HUDEP-2 (cell line): ENCODE data around the gene CLSTN1.

Source experiments
- DNase-seq, 76 experiments: peaks; one replicate each; lab custom pipeline; 2025; ENCODE audit not compliant: unreplicated experiment in 76 of 76; lab: John Stamatoyannopoulos, UW

CLSTN1 gene

DNA sequence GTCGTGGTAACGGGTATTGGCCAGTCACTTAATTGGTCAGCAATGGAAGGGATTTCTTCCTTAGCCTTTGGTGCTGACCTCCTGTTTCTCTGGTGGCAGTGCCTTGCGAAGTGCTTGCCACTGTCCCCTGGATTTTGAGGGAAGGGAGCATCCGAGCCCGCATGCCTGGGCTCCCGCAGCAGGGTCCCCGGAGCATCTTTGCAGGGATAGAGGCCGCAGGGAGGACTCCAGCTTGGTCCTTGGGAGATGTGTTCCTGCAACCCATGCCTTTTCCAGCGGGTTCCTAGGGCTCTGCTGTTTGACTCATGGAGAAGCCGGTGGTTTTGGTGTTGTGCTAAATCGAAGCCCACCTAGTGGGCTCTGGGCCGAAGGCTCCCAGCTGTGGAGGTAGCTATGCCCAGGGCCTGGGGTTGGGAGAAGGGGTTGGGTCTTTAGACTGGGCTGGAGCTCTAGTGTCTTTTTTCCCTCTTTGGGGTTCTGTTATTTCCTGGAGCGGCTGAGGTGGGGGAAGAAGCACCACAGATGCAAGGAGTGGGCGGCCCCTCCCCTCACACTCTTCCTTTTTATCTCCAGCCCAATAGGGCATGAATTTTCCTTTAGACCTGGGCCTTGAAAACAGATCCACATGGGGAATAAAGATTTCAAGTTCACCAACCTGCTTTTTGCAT is 133.2 kb downstream of the CLSTN1 start:
- no peak for DNase-seq

DNA sequence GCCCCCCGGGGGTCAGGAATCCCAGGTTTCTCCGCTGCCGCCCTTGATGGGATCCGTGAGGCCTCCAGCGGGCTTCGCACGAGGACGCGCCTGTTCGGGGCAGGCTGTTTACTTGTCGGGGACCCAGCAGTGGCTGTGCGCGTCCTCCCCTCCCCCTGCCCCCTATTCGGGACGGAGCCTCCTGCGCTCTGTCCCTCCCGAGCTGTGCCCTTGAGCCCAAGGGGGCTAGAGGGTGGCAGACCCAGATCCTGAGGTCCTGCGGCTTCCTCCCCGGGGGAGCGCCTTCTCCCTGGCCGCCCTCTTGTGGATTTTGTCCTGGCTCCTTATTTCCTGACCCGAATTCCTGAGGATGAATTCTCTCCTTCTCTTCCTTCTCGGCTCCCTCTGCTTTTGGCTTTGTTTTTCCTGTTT is 133.8 kb downstream of the CLSTN1 start:
- no peak for DNase-seq

DNA sequence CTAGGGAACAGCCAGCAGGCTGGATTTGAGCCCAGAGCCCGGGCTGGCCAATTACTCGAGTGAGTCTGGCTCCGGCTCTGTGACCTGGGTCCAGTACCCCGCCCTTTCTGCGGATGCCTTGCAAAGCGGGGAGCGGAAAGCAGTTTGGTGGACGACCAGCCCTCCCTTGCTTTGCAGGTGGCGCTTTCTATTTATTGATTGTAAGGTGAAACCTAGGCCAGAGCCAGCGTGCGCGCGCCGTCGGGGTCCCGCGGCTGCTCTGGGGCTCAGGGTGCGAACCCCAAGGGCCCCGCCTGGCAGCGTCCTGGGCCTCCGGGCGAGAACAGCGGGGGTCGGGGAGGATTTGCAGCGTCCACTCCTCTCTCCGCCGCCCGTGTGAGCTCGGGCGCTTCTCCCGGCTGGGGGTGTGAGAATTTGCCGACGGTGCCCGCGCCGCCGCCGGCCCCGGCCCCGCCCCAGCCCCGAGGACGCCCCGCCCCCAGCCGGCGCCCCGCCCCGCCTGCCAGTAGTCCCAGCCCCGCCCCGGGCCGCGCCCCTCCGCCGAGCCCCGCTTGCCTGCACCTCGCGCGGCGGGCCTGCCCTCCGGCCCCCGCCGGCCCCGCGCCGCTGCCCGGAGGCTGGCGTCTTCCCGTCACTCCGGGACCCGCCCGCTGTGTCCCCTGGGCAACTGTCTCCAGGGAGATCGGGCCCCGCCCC is 134.6 kb downstream of the CLSTN1 start:
- peak in 62 of 76 experiments; percentile 2 to 82 (median 55) for DNase-seq

DNA sequence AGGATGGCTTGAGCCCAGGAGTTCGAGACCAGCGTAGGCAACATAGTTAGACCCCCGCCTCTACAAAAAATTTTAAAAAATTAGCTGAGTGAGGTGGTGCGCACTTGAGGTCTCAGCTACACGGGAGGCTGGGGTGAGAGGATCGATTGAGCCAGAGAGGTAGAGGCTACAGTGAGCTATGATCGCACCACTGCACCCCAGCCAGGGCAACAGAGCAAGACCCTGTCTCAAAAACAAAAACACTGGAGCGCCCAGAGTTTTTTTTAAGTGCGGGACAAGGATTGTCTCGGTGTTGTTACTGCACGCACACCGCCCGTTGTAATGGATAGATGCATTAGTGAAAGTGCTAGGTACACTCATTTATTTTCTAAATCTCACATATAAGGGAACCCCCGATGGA is 135.2 kb downstream of the CLSTN1 start:
- DNase-seq, result no peak

DNA sequence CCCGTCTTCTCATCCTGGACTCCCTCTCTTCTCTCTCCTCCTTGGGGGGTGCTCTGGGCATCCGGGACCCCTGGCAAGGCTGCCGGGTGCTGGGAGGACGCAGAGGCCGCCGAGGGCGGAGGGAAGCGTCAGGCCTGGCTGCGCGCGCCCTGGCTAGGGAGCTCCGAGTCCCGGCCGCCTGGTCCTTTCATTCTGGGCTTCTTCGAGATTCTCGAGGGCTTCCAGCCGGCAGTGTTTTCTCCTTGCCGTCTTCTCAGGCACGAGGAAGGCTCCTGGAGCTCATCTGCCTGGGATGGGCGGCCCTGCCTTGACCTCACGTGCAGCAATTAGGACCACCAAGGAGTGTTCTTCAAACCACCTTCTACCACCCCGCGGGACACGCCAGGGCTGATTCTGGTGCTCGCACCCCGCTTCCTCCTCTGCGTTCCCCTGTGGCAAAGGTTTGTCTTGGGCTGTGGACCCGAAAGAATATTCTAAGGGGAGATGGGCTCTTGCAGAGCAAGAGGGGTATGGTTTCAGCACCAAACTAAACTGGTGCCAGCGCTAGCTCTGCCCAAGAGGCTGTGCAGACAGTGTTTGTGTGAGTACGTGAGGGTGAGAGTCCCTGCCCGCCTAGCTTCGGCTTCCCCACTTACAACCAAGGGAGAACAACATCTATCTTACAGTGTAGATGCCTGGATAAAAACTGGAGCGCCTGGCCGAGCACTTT is 135.7 kb downstream of the CLSTN1 start:
- DNase-seq, result peak in 1 of 76 experiments; percentile 3

DNA sequence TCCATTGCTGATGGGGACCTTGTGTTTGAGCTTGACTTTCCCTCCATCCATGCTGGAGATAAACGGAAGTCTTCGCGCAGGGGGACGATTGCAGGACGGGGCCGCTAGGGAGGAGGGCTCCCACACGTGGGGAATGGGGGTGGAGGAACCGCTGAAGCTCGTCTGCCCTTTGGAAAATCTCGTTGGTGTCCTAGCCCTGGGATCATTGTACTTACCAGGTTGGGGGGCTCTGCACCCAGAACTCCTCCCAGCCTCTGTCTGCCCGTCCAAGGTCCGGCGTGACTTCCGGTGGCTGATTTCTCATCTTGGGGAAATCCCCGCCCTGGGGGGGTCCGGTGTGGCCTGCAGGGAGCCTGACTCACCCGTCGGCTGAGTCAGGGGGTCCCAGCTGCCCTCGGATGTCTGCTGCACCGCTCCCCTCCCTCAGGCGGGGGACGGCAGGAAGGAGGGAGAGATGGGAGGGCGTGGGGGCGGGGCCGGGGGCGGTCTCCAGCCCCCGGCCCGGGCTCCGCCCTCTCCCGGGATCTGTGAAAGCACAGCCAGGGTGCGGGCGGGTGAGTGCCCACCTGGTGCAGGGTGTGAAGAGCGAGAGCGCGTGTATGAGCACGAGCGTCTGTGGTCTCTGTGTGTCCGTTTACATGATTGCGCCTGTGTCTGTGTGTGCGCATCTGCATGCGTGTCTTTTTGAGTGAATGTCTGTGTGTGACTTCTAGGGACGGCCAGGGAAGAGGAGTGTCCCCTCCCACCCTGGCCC is 136.5 kb downstream of the CLSTN1 start:
- no peak for DNase-seq

DNA sequence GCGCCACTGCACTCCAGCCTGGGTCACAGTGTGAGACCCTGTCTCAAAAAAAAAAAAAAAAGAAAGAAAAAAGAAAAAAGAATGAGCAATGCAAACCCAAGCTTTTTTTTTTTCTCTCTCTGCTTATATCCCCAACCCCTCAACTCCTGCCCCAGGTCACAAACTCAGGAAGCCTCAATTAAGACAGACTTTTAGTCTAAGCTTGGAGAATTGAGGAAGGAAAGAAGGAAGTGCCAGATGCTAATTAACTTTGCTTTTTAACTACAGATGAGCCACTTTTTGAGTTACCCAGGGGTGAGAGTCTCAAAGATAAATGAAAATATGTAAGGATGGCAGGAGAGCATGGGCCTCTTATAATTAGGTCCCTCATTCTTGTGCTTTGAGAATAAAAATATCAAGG is 139.0 kb downstream of the CLSTN1 start:
- no peak for DNase-seq

DNA sequence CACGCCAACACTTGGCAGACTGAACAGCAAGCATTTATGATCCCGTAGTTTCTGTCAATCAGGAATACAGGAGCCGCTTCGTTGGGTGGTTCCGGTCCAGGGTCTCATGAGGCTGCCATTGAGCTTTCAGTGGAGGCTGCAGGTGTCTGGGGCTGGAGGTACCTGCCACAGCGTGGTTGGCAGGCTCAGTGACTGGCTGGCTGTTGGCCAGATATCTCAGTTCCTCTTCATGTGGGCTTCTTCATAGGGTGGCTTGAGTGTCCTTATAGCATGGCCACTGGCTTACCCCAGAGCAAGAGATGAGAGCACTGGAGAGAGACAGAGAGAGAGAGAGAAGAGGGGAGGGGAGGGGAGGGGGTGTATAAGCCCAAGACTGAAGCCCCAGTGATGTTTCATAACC is 142.9 kb downstream of the CLSTN1 start:
- no peak for DNase-seq

DNA sequence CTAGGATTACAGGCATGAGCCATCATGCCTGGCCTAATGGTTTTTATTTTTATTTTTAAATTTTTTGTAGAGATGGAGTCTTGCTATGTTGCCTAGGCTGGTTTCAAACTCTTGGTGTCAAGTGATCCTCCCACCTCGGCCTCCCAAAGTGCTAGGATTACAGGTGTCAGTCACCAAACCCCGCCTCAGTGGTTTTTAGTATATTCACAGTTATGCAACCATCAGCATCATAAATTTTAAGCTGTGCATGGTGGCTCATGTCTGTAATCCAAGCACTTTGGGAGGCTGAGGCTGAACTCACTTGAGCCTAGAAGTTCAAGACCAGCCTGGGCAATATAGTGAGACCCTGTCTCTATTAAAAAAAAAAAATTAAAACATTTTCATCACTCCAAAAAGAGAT is 143.7 kb downstream of the CLSTN1 start:
- no peak for DNase-seq
